GM12873 (cell line): ENCODE measurements around the gene CHFR.

Experiments used
- CTCF ChIP-seq: IDR thresholded peaks from 2 replicates; pipeline ENCODE4 v1.5.1; 2012; ENCODE audit warnings: low read depth, mild to moderate bottlenecking, moderate library complexity, low read length, control low read depth; ENCODE audit not compliant: insufficient read depth; ENCODE audit errors: missing control alignments

CHFR gene

GRCh38 chr12:132789099-132789471, 98.3 kb downstream of the CHFR start:
- TF ChIP-seq CTCF, result no peak

GRCh38 chr12:132788375-132789098, 98.9 kb downstream of the CHFR start:
- TF ChIP-seq CTCF, result no peak

DNA sequence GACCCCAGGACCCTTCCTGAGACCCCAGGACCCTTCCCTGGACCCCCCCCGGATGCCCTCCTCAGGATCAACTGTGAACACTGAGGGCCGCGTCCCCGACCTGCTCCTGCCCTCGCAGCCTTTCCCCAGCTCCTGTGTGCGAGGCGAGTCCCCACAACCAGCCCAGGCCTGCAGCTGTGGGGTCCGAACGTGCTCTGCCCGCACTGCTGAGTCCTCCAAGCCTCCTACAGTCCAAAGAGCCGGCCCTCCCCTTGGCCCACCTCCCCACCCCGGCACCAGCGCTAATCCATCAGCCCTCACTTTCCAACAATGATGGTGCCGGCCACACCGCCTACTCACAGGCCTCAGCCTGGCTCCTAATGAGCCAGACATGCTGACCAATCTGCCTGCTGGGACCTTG, 99.5 kb downstream of the CHFR start:
- TF ChIP-seq CTCF, result no peak

- TF ChIP-seq CTCF, result no peak
Measured at GRCh38 chr12:132786192-132786591, 101.2 kb downstream of the CHFR start.

GRCh38 chr12:132784580-132784979, 102.8 kb downstream of the CHFR start:
- TF ChIP-seq CTCF, result no peak

DNA sequence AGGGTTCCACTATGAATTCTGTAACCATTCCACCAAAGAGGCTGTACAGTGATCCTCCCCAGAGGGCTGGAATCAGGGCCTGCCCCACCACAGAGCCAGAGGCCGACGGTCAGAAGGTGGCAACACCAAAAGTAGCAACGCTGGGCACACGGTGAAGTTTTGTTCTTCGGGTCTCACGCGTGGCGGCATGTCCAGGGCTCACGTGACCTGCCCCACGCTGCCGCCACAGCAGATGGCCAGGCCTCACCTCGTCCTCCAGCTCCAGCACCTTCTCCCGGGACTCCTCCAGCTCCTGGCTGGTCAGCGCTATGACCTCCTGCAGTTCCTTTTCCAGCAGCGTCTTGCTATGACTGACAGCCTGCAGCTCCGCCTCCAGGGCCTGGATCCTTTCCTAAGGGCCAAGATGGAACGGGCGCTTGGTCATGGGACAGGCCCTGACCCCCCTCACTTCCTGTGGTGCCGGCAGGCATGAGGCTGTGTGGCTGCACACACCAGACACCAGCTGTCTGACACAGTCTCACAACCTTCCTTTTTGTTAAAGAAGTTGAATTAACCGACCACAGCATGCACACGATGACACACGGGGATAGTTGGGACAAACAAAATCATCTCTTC, 103.4 kb downstream of the CHFR start:
- no peak for TF ChIP-seq CTCF
